ENCODE results near the gene RBM47.
"Not testable (repeated sequence)": the region's sequence is repeated elsewhere in the genome, so short reads cannot be mapped to it uniquely, and the experiment has no call there.

DNA sequence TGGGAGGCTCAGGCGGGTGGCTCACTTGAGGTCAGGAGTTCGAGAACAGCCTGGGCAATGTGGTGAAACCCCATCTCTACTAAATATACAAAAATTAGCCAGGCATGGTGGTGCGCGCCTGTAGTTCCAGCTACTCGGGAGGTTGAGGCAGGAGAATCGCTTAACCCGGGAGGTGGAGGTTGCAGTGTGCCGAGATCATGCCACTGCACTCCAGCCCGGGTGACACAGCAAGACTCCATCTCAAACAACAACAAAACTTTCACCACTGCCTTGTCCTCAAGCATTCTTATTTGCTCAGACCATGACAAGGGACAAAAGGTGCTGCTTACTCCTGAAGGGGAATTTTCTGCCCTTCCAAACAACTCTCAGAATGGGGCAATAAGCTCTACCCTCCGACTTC, 194.4 kb downstream of the RBM47 start:
- TF ChIP-seq, protein P1, sequence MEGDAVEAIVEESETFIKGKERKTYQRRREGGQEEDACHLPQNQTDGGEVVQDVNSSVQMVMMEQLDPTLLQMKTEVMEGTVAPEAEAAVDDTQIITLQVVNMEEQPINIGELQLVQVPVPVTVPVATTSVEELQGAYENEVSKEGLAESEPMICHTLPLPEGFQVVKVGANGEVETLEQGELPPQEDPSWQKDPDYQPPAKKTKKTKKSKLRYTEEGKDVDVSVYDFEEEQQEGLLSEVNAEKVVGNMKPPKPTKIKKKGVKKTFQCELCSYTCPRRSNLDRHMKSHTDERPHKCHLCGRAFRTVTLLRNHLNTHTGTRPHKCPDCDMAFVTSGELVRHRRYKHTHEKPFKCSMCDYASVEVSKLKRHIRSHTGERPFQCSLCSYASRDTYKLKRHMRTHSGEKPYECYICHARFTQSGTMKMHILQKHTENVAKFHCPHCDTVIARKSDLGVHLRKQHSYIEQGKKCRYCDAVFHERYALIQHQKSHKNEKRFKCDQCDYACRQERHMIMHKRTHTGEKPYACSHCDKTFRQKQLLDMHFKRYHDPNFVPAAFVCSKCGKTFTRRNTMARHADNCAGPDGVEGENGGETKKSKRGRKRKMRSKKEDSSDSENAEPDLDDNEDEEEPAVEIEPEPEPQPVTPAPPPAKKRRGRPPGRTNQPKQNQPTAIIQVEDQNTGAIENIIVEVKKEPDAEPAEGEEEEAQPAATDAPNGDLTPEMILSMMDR (conservative IDR thresholded peaks at IDR 0.05): not testable (repeated sequence)
- TF ChIP-seq EZH2 (IDR thresholded peaks at IDR 0.05; ENCODE audit: low read depth): not testable (repeated sequence)
